Endothelial cell of umbilical vein (primary cell): Measurements from ENCODE around the gene AMH.
A peak's percentile ranks its signal among the peaks of the same experiment; 100 is the strongest.

ENCODE experiments used
- POLR2A ChIP-seq: IDR thresholded peaks from 2 replicates; pipeline ENCODE4 v1.6.1; 2012; ENCODE audit warnings: low read depth, mild to moderate bottlenecking, control low read depth, low read length
- TF ChIP-seq, protein P1 (sequence below), 2 donors: IDR thresholded peaks; 1 replicate in 1 of 2; 2 replicates in 1 of 2; pipeline ENCODE4 v1.5.1; 2011; ENCODE audit warnings: low read length in 2 of 2, mild to moderate bottlenecking in 2 of 2, moderate library complexity in 2 of 2, control low read depth in 1 of 2, inconsistent platforms in 1 of 2, low read depth in 1 of 2; ENCODE audit not compliant: insufficient read depth in 1 of 2; ENCODE audit errors: extremely low read depth in 1 of 2

DNA sequence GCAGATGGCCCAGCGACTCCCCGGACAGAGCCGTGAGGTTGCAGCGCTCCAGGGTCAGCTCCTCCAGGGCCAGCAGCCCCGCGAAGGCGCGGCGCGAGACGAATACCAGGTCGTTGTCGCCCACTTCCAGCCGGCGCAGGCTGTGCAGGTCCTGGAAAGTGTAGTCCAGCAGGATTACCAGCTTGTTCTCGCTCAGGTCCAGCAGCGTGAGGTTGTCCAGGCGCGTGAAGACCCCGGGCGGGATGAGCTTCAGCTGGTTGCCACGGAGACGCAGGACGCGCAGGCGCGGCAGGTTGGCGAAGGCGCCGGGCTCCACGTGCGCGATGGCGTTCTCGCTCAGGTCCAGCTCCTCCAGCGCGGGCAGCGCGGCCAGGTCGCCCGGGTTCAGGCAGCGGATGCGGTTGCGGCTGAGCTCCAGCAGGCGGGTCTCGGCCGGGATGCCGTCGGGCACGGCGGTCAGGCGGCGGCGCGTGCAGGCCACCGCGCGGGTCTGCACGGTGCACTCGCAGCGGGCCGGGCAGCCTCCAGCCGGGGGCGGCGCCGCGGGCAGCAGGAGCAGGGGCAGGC is 42.1 kb downstream of the AMH start:
- TF ChIP-seq, protein P1, sequence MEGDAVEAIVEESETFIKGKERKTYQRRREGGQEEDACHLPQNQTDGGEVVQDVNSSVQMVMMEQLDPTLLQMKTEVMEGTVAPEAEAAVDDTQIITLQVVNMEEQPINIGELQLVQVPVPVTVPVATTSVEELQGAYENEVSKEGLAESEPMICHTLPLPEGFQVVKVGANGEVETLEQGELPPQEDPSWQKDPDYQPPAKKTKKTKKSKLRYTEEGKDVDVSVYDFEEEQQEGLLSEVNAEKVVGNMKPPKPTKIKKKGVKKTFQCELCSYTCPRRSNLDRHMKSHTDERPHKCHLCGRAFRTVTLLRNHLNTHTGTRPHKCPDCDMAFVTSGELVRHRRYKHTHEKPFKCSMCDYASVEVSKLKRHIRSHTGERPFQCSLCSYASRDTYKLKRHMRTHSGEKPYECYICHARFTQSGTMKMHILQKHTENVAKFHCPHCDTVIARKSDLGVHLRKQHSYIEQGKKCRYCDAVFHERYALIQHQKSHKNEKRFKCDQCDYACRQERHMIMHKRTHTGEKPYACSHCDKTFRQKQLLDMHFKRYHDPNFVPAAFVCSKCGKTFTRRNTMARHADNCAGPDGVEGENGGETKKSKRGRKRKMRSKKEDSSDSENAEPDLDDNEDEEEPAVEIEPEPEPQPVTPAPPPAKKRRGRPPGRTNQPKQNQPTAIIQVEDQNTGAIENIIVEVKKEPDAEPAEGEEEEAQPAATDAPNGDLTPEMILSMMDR (IDR thresholded peaks at IDR 0.05; ENCODE audit: extremely low read depth in 1 of 2, insufficient read depth in 1 of 2, low read depth in 1 of 2, low read length in 2 of 2) = peak in 1 of 2 donors; percentile 8
- TF ChIP-seq POLR2A = no peak
